GM18505 (cell line): ENCODE data around the gene RAD51B.

ENCODE experiments used
- ATAC-seq: cut with Tn5 transposase; IDR thresholded peaks from one replicate; pipeline ENCODE4 v1.9.1; 2021; ENCODE audit not compliant: unreplicated experiment
- POLR2A ChIP-seq: IDR thresholded peaks from 4 replicates; pipeline ENCODE4 v1.6.1; 2011; ENCODE audit warnings: borderline replicate concordance; ENCODE audit not compliant: insufficient read depth, insufficient read length; ENCODE audit errors: extremely low read depth

RAD51B gene

GRCh38 chr14:67932708-67933246 is 113.2 kb downstream of the RAD51B start:
- no peak for ATAC-seq
- TF ChIP-seq POLR2A = no peak

DNA sequence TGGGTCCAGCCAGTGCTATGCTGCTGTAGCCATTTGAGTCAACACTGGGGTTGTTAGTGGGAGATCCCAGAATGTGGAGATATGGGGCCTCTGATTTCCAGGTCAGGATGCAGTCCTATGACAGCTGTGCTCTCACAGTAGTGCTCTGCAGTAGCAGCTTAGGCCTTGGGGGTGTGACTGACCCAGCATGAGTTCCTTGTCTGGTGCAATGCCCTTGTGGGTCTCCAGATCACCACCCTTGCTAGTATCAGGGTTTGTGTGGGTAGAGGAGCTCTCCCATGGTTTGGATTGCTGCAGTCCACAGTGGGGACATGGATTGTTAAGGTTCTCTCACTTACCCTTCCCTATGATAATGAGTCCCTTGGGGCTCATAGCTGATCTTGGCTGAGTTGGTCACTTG is 113.7 kb downstream of the RAD51B start:
- no peak for TF ChIP-seq POLR2A
- ATAC-seq = no peak

GRCh38 chr14:67934087-67934486 is 114.5 kb downstream of the RAD51B start:
- no peak for TF ChIP-seq POLR2A
- no peak for ATAC-seq

- no peak for TF ChIP-seq POLR2A
- no peak for ATAC-seq
Measured at GRCh38 chr14:67934862-67935261, 115.3 kb downstream of the RAD51B start.

DNA sequence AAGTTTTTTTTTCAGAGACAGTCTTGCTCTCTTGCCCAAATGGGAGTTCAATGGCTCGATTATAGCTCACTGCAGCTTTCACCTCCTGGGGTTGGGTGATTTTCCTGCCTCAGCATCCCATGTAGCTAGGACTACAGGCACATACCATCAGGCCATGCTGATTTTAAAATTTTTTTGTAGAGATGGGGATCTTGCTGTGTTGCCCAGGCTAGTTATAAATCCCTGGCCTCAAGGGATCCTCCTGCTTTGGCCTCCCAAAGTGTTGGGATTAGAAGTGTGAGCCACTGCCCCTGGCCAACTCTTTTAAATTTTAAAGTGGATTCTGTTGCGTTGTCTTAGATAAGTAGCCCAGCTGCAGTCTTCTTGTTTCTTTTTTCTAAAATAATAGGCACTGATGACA is 115.8 kb downstream of the RAD51B start:
- no peak for ATAC-seq

GRCh38 chr14:67938071-67938470 is 118.5 kb downstream of the RAD51B start:
- no peak for ATAC-seq
- no peak for TF ChIP-seq POLR2A

More for the DNA sequence above, 115.8 kb downstream of the RAD51B start:
- TF ChIP-seq POLR2A = no peak

DNA sequence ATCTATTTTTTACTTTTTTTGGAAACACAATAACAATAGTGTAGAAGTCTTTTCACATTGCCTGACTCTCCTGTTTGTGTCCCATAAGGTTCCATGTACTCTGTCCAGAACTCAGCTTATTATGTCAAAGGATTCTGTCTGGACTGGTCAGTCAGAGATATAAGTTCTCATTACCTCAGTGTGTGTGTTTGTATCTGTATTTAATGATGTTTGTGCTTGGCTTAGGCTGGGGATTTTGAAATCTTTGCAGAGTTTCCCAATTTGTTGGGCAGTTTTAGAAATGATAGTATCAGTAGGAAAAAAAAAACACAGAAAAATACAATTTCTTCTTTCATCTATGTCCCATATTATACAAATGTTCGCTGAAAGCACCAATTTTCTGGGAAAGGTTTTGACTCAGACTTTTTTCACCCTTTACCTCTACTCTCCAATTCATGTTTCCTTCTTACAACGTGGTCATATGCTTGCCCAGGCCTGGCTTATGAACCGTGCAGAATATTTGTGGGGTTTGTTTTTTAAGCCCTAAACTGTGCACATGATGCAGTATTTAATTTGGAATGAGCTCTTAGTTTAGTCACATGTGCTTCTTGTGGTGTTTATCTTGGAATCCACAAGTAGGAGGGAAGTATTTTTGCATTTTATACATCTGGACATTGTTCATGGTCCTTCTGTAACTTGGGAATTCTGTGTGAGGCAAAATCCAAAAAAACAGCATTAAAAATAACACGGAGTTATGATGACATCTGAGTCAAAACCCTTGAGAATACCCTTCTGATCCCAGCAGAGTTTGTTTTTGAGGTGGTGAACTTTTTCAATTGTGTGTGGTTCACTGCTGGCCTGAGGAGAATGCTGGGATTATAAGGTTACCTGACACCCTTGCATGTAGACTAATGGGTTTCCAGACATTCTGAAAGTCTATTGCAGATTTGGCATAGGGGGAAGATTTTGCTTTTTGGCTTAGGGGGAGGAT is 121.2 kb downstream of the RAD51B start:
- ATAC-seq = no peak
- no peak for TF ChIP-seq POLR2A

DNA sequence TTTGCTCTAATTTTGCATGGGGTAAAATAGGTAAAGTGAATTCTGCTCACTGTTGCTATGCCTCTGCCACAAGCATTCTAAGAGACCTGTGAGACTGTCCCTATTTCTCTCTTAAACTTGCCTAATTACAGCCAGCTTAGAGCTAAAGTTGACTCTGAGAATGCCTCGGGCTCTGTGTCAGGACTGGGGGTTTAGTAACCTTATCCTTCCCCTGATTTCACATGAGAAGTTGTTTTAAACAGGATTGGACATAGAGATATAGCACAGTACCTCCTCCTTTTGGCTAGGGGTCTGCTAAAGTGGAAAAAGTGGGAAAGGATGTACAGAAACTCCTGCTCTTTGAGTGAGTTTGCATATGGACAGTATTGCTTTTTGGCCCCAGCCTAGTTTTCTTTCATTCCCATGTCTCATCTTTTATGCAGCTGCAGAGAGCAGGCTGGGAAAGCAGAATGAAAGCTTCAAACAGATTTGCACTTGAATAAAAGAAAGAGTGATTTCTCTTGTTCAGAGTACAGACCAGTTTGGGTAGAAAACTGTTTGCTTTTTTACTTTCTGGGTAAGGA is 122.0 kb downstream of the RAD51B start:
- no peak for ATAC-seq

DNA sequence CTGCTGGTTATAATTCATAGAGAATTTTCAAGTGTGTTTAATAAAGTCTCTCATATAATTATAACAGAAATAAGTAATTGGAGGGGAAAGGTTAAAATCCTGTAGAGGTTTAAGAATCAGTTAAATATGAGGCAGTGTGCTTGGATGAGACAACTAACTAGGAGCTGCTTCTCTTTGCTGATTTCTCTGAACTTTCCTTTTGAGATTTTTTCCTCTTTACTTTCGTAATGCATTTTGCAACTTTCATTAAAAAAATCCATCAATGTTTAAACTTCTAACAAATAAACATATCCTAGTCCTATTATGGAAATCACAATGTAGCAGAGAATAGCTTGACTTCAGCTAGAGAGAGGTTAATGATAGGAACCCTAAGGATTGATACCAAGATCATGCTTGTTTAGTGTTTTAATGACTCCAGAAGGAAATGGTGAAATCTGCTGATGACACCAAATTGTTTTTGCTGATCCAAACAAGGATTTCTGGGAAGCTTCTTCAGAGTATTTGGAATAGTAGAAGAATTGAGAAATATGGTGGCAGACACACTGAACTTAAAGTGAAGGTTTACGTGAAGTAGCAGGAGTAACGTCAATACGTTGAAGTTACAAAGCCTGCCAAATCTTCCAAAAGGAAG is 122.6 kb downstream of the RAD51B start:
- no peak for ATAC-seq
- no peak for TF ChIP-seq POLR2A

More for the DNA sequence above, 122.0 kb downstream of the RAD51B start:
- no peak for TF ChIP-seq POLR2A

DNA sequence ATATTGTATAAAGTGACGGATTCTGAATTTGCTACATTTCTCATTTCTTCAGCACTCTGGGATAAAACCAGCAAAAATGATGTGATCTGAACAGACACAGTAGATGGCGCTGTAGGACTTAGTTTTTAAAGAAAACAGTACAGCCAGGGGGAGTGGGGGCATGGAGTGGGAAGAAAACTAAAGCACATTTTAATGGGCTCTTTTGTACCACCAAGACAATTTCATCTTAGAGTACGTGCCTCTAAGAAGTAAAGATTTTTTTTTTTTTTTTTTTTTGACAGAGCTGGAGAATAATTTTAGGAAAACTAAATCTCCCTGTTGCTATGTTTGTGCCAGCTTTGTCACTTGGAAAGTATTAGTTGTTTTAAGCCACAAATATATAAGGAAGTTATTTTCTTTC is 124.4 kb downstream of the RAD51B start:
- no peak for ATAC-seq
- TF ChIP-seq POLR2A = no peak

- ATAC-seq = no peak
- TF ChIP-seq POLR2A = no peak
Measured at GRCh38 chr14:67944605-67945004, 125.0 kb downstream of the RAD51B start.

DNA sequence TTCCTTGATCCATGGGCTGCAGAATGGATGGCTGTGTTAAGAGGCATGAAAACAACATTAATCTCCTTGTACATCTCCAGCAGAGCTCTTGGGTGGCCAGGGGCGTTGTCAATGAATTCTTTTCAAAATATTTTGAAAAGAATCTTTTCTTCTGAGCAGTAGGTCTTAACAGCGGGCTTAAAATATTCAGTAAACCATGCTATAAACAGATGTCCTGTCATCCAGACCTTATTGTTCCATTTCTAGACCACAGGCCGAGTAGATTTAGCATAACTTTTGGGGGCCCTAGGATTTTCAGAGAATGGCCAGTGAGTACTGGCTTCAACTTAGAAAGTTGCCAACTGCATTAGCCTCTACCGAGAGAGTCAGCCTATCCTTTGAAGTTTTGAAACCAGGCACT is 130.2 kb downstream of the RAD51B start:
- ATAC-seq = no peak
- TF ChIP-seq POLR2A = no peak

DNA sequence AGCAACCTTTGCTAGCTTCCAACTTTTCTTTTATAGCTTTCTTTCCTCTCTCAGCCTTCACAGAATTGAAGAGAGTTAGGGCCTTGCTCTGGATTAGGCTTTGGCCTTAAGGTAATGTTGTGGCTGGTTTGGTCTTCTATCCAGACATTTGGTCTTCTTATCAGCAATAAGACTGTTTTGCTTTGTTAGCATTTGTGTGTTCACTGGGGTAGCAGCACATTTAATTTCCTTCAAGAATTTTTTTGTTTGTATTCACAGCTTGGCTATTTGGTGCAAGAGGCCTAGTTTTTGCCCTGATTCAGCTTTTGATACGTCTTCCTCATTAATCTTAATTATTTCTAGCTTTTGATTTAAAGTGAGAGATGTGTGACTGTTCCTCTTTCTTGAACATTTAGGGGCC is 130.8 kb downstream of the RAD51B start:
- ATAC-seq = no peak
- TF ChIP-seq POLR2A = no peak
